Trophoblast cell (in vitro differentiated cells and primary cell): ENCODE measurements around the gene RAD51B.
A peak's percentile ranks its signal among the peaks of the same experiment; 100 is the strongest.

ENCODE experiments used
- DNase-seq, 2 donors: peaks; one replicate each; pipeline ENCODE4 v3.0.0-alpha.2; 2016
- H2AFZ ChIP-seq: 2 replicates; pipeline ENCODE4 v1.6.1; 2013; ENCODE audit warnings: low read length, moderate library complexity, mild to moderate bottlenecking; ENCODE audit not compliant: insufficient read depth, poor library complexity
- H2AK5ac ChIP-seq: 2 replicates; pipeline ENCODE4 v1.6.1; 2013; ENCODE audit warnings: mild to moderate bottlenecking, low read length
- H2BK120ac ChIP-seq: 2 replicates; pipeline ENCODE4 v1.6.1; 2013; ENCODE audit warnings: low read length, mild to moderate bottlenecking, moderate library complexity; ENCODE audit not compliant: insufficient read depth, poor library complexity
- H2BK12ac ChIP-seq: 2 replicates; pipeline ENCODE4 v1.6.1; 2013; ENCODE audit warnings: mild to moderate bottlenecking, low read length, moderate library complexity
- H2BK5ac ChIP-seq: 2 replicates; pipeline ENCODE4 v1.6.1; 2013; ENCODE audit warnings: low read length, low read depth, moderate library complexity, mild to moderate bottlenecking; ENCODE audit not compliant: poor library complexity
- H3K14ac ChIP-seq: 2 replicates; pipeline ENCODE4 v1.6.1; 2013; ENCODE audit warnings: mild to moderate bottlenecking, low read length
- H3K18ac ChIP-seq: 2 replicates; pipeline ENCODE4 v1.6.1; 2013; ENCODE audit warnings: mild to moderate bottlenecking, low read length
- H3K23ac ChIP-seq: 2 replicates; pipeline ENCODE4 v1.6.1; 2013; ENCODE audit warnings: low read length
- H3K27ac ChIP-seq: 2 replicates; pipeline ENCODE4 v1.5.1; 2013; ENCODE audit warnings: low read depth, mild to moderate bottlenecking, inconsistent platforms, low read length, moderate library complexity
- H3K27me3 ChIP-seq: 2 replicates; pipeline ENCODE4 v1.6.1; 2013; ENCODE audit warnings: inconsistent platforms, mild to moderate bottlenecking, low read length, moderate library complexity; ENCODE audit not compliant: insufficient read depth
- H3K36me3 ChIP-seq, 2 experiments: 1 replicate in 1 of 2; 2 replicates in 1 of 2; pipeline ENCODE4 v1.6.1; 2013; ENCODE audit warnings: low read length in 2 of 2, mild to moderate bottlenecking in 2 of 2, moderate library complexity in 1 of 2; ENCODE audit not compliant: insufficient read depth in 2 of 2, control insufficient read depth in 1 of 2
- H3K4ac ChIP-seq: 2 replicates; pipeline ENCODE4 v1.6.1; 2013; ENCODE audit warnings: low read depth, mild to moderate bottlenecking, low read length, moderate library complexity
- H3K4me1 ChIP-seq, 2 experiments: 1 replicate in 1 of 2; 2 replicates in 1 of 2; pipeline ENCODE4 v1.6.1; 2013; ENCODE audit warnings: low read length in 2 of 2, mild to moderate bottlenecking in 2 of 2, moderate library complexity in 1 of 2; ENCODE audit not compliant: insufficient read depth in 2 of 2, control insufficient read depth in 1 of 2
- H3K4me2 ChIP-seq: 2 replicates; pipeline ENCODE4 v1.6.1; 2013; ENCODE audit warnings: inconsistent platforms, mild to moderate bottlenecking, low read length, moderate library complexity
- H3K4me3 ChIP-seq: 2 replicates; pipeline ENCODE4 v1.5.1; 2013; ENCODE audit warnings: mild to moderate bottlenecking, low read depth, low read length, inconsistent platforms
- H3K79me1 ChIP-seq: one replicate; pipeline ENCODE4 v1.6.1; 2013; ENCODE audit warnings: low read length
- H3K79me2 ChIP-seq: 2 replicates; pipeline ENCODE4 v1.6.1; 2013; ENCODE audit warnings: low read length, mild to moderate bottlenecking; ENCODE audit not compliant: control insufficient read depth, insufficient read depth, poor library complexity
- H3K9ac ChIP-seq: 2 replicates; pipeline ENCODE4 v1.6.1; 2013; ENCODE audit warnings: mild to moderate bottlenecking, low read length
- H3K9me3 ChIP-seq: 2 replicates; pipeline ENCODE4 v1.6.1; 2013; ENCODE audit warnings: low read depth, mild to moderate bottlenecking, control low read depth, inconsistent platforms, low read length; ENCODE audit not compliant: insufficient read depth
- H4K12ac ChIP-seq: 2 replicates; pipeline ENCODE4 v1.6.1; 2013; ENCODE audit warnings: low read depth, mild to moderate bottlenecking, low read length, moderate library complexity
- H4K8ac ChIP-seq: 2 replicates; pipeline ENCODE4 v1.6.1; 2013; ENCODE audit warnings: low read depth, mild to moderate bottlenecking, low read length, moderate library complexity
- H4K91ac ChIP-seq: one replicate; pipeline ENCODE4 v1.6.1; 2013; ENCODE audit warnings: low read depth, mild to moderate bottlenecking, low read length, moderate library complexity
- WGBS: extraction: QIAGEN DNeasy Blood & Tissue Kit; methylation state at CpG from one replicate; pipeline ENCODE4 v1.1.7; 2013; ENCODE audit warnings: missing lambda C conversion rate; ENCODE audit not compliant: insufficient read length, insufficient coverage; ENCODE audit errors: extremely low coverage; 5-methylcytosine and 5-hydroxymethylcytosine counted together

Gene RAD51B

GRCh38 chr14:68755016-68755353 lies 935.4 kb downstream of the RAD51B start:
- H3K4me1 ChIP-seq, result peaks cover under 1 to 3% of the 10 kb centered on the region in 2 experiments
- H3K27me3 ChIP-seq, result no peaks in the 10 kb centered on the region
- no peak overlapping the region for H2AK5ac ChIP-seq
- H3K79me2 ChIP-seq, result no peaks in the 10 kb centered on the region
- no peak overlapping the region for H2AFZ ChIP-seq
- no peaks in the 10 kb centered on the region for H3K36me3 ChIP-seq
- H2BK5ac ChIP-seq, result no peak overlapping the region
- DNase-seq, result no peak
- H4K8ac ChIP-seq, result no peak overlapping the region
- H3K27ac ChIP-seq, result no peak overlapping the region
- H3K4ac ChIP-seq, result no peak overlapping the region
- no peak overlapping the region for H4K91ac ChIP-seq
- no peak overlapping the region for H3K4me3 ChIP-seq
- no peak overlapping the region for H3K4me2 ChIP-seq
- H2BK12ac ChIP-seq, result no peak overlapping the region
- no peak overlapping the region for H3K14ac ChIP-seq
- H3K23ac ChIP-seq, result no peak overlapping the region
- H3K9me3 ChIP-seq, result no peaks in the 10 kb centered on the region
- H3K9ac ChIP-seq, result no peak overlapping the region
- H3K18ac ChIP-seq, result no peak overlapping the region
- H2BK120ac ChIP-seq, result no peak overlapping the region
- no CpG with 5 or more reads among the region's 3 CpGs for WGBS
- peaks cover under 1% of the 10 kb centered on the region for H3K79me1 ChIP-seq
- no peak overlapping the region for H4K12ac ChIP-seq

DNA sequence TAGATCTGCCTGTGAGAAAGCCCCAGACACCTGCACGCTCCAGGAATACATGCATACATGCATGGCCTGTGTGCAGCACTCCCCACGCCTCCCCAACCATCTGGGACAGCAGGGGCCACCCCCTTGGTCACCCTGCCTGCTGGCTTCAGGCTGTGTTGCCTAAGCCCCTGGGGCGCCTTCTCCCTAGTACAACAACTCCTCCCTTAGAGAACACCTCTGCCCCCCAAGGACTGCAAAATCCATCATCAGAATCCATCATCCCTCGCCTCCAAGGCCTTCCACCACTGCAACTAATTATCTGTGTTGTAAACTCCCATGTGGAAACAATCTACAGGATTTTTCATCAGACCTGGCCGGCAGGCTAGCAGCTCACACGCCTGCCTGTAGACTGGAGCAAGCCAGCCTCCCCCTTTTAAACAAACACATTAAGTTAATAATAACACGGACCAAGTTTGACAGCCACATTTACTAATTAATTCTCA lies 936.5 kb downstream of the RAD51B start:
- no peak overlapping the region for H3K27ac ChIP-seq
- no peak overlapping the region for H2BK5ac ChIP-seq
- peaks cover 0 to 3% of the 10 kb centered on the region in 2 experiments for H3K4me1 ChIP-seq
- H3K4me3 ChIP-seq, result no peak overlapping the region
- H3K9me3 ChIP-seq, result no peaks in the 10 kb centered on the region
- H3K9ac ChIP-seq, result no peak overlapping the region
- no peaks in the 10 kb centered on the region for H3K79me1 ChIP-seq
- H3K4me2 ChIP-seq, result no peak overlapping the region
- no peak overlapping the region for H3K18ac ChIP-seq
- H2AFZ ChIP-seq, result no peak overlapping the region
- WGBS, result no CpG with 5 or more reads among the region's 7 CpGs
- no peak overlapping the region for H3K4ac ChIP-seq
- H3K79me2 ChIP-seq, result no peaks in the 10 kb centered on the region
- H2AK5ac ChIP-seq, result no peak overlapping the region
- H4K12ac ChIP-seq, result no peak overlapping the region
- no peak overlapping the region for H4K91ac ChIP-seq
- H4K8ac ChIP-seq, result no peak overlapping the region
- no peaks in the 10 kb centered on the region for H3K36me3 ChIP-seq
- no peak overlapping the region for H3K23ac ChIP-seq
- H2BK12ac ChIP-seq, result no peak overlapping the region
- no peak for DNase-seq
- no peak overlapping the region for H3K14ac ChIP-seq
- H2BK120ac ChIP-seq, result no peak overlapping the region
- H3K27me3 ChIP-seq, result no peaks in the 10 kb centered on the region

DNA sequence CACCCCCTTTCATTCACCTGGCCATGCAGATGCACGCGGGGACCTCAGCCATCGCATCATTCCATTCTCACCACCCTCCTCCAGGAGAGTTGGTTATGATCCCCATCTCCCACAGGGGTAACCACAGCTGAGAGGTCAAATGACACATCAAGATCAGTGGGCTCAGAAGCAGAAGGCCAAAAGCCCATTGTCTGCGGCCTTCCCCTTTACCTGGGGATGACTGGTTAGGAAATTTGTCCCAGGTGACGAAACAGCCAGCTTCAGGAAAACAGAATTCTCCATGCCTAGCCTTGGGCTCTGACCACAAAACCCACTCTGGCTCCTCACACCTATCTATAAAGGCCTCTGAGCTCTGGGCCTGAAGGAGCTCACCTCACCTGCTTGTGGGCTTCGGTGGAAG lies 937.2 kb downstream of the RAD51B start:
- no peak overlapping the region for H3K4ac ChIP-seq
- no peaks in the 10 kb centered on the region for H3K79me2 ChIP-seq
- no peaks in the 10 kb centered on the region for H3K27me3 ChIP-seq
- no peak overlapping the region for H4K12ac ChIP-seq
- H3K4me2 ChIP-seq, result no peak overlapping the region
- H3K23ac ChIP-seq, result no peak overlapping the region
- no peak overlapping the region for H3K4me3 ChIP-seq
- H2BK5ac ChIP-seq, result no peak overlapping the region
- peaks cover 0 to 3% of the 10 kb centered on the region in 2 experiments for H3K4me1 ChIP-seq
- H4K91ac ChIP-seq, result no peak overlapping the region
- no peak overlapping the region for H3K27ac ChIP-seq
- peaks cover 3% of the 10 kb centered on the region for H3K79me1 ChIP-seq
- no peak overlapping the region for H2AK5ac ChIP-seq
- no CpG with 5 or more reads among the region's 6 CpGs for WGBS
- no peak overlapping the region for H2AFZ ChIP-seq
- no peak overlapping the region for H4K8ac ChIP-seq
- no peaks in the 10 kb centered on the region for H3K36me3 ChIP-seq
- no peaks in the 10 kb centered on the region for H3K9me3 ChIP-seq
- H2BK120ac ChIP-seq, result no peak overlapping the region
- H3K9ac ChIP-seq, result no peak overlapping the region
- no peak overlapping the region for H2BK12ac ChIP-seq
- DNase-seq, result no peak
- peak overlapping the region; percentile 30 for H3K14ac ChIP-seq
- H3K18ac ChIP-seq, result no peak overlapping the region

GRCh38 chr14:68757618-68758081 lies 938.1 kb downstream of the RAD51B start:
- H2BK5ac ChIP-seq, result no peak overlapping the region

More at GRCh38 chr14:68757618-68758081, 938.1 kb downstream of the RAD51B start:
- no peak overlapping the region for H3K23ac ChIP-seq
- peaks cover 0 to 4% of the 10 kb centered on the region in 2 experiments for H3K4me1 ChIP-seq
- no peak overlapping the region for H3K18ac ChIP-seq
- peaks cover 3% of the 10 kb centered on the region for H3K79me1 ChIP-seq
- H2AK5ac ChIP-seq, result no peak overlapping the region
- no peaks in the 10 kb centered on the region for H3K27me3 ChIP-seq
- DNase-seq, result peak; percentile 9 to 32
- H3K4ac ChIP-seq, result no peak overlapping the region
- H2AFZ ChIP-seq, result no peak overlapping the region
- no peak overlapping the region for H3K27ac ChIP-seq
- H2BK12ac ChIP-seq, result no peak overlapping the region
- WGBS, result no CpG with 5 or more reads among the region's 4 CpGs
- no peak overlapping the region for H4K8ac ChIP-seq
- H3K36me3 ChIP-seq, result no peaks in the 10 kb centered on the region
- no peak overlapping the region for H3K9ac ChIP-seq
- H3K79me2 ChIP-seq, result no peaks in the 10 kb centered on the region
- no peak overlapping the region for H3K4me2 ChIP-seq
- no peak overlapping the region for H4K12ac ChIP-seq
- H3K4me3 ChIP-seq, result no peak overlapping the region
- H3K14ac ChIP-seq, result no peak overlapping the region
- H4K91ac ChIP-seq, result no peak overlapping the region
- H3K9me3 ChIP-seq, result no peaks in the 10 kb centered on the region
- H2BK120ac ChIP-seq, result no peak overlapping the region
